Aorta (tissue), 5 donors: Measurements from ENCODE around the gene SLC22A31. TPM values are rescaled to one million over a fixed set of nuclear protein-coding genes. Genes with fewer than 3 reads are reported as not detected.

Experiments used
- ATAC-seq: fragments of 200-7000 bp; cut with Tn5 transposase; one replicate; pipeline ENCODE4 v1.9.1; 2022; ENCODE audit warnings: moderate library complexity; ENCODE audit not compliant: low FRiP score
- DNase-seq, 2 donors: peaks; one replicate each; pipeline ENCODE4 v3.0.0-alpha.2; 2020
- H3K27ac ChIP-seq, 2 donors: one replicate each; pipeline ENCODE4 v1.5.1; 2013; ENCODE audit warnings: low read length in 2 of 2, mild to moderate bottlenecking in 2 of 2, moderate library complexity in 2 of 2, control low read depth in 1 of 2, inconsistent platforms in 1 of 2, low read depth in 1 of 2
- H3K27me3 ChIP-seq, 2 donors: one replicate each; pipeline ENCODE4 v1.6.1; 2013; ENCODE audit warnings: control low read depth in 1 of 2, low read length in 1 of 2, mild to moderate bottlenecking in 1 of 2, moderate library complexity in 1 of 2; ENCODE audit not compliant: insufficient read depth in 2 of 2, control insufficient read depth in 1 of 2
- H3K36me3 ChIP-seq, 2 donors: one replicate each; pipeline ENCODE4 v1.6.1; 2013; ENCODE audit warnings: control low read depth in 1 of 2, low read length in 1 of 2, mild to moderate bottlenecking in 1 of 2; ENCODE audit not compliant: insufficient read depth in 2 of 2, control insufficient read depth in 1 of 2
- H3K4me1 ChIP-seq, 2 donors: one replicate each; pipeline ENCODE4 v1.6.1; 2013; ENCODE audit warnings: low read length in 2 of 2, control low read depth in 1 of 2, mild to moderate bottlenecking in 1 of 2, moderate library complexity in 1 of 2; ENCODE audit not compliant: insufficient read depth in 2 of 2, control insufficient read depth in 1 of 2
- H3K4me3 ChIP-seq, 2 donors: one replicate each; pipeline ENCODE4 v1.5.1; 2013; ENCODE audit warnings: low read length in 2 of 2, control low read depth in 1 of 2, mild to moderate bottlenecking in 1 of 2
- H3K9me3 ChIP-seq: one replicate; pipeline ENCODE4 v1.6.1; 2013; ENCODE audit warnings: mild to moderate bottlenecking, low read length; ENCODE audit not compliant: control insufficient read depth
- WGBS, 2 donors: extraction: QIAGEN DNeasy Blood & Tissue Kit; methylation state at CpG; one replicate each; pipeline ENCODE4 v1.1.7; 2013; 5-methylcytosine and 5-hydroxymethylcytosine counted together
- intact Hi-C, 2 donors: fragments of 100-400 bp; cut with DNase I; formaldehyde crosslinking; loops; one replicate each; pipeline versions ENCODE4 v1.14.2 to v1.15.0; 2022
- polyA plus RNA-seq, 2 donors: library from polyadenylated mRNA; stranded (reverse); fragments of 200-250 nt; gene quantifications; one replicate each; pipeline ENCODE4 v1.2.3, GENCODE V29; 2013
- total RNA-seq, 2 donors: library from RNA; stranded (reverse); fragmentation: NEBNext Ultra II Directional; extraction: Animal tissue kit (Norgen Biotek cat#: 25700); gene quantifications; one replicate each; pipeline ENCODE4 v1.2.1, GENCODE V29; 2021
- donor health status: healthy with polysubstance abuse.
- donor health status: Bipolar disorder and iron deficiency.
- donor health status: DM: no; HTN: no; CAD: no.
- donor health status: DM: no; HTN: no; CAD: no.
- donor health status: DM: yes; HTN: yes; CAD: no.

The SLC22A31 gene
- total and polyA plus RNA-seq, 4 donors = 0.75 to 4.0 (median 2.9) TPM; not detected in 1

DNA sequence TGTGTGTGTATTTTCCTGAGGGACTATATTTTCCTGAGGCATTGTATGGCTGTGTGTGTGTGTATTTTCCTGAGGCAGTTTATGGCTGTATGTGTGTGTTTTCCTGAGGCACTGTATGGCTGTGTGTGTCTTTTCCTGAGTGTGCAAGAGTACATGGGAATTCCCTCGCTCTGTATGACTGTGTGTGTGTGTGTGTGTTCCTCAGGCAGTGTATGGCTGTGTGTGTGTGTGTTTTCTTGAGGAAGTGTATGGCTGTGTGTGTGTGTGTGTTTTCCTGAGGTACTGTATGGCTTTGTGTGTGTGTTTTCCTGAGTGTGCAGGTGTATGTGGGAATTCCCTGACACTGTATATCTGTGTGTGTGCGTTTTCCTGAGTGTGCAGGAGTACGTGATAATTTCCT, 21.3 kb upstream of the SLC22A31 start:
- H3K9me3 ChIP-seq = no peaks in the 10 kb centered on the region
- intact Hi-C loops = no loop called here
- no peaks in the 10 kb centered on the region for H3K27me3 ChIP-seq
- no peak for ATAC-seq
- H3K36me3 ChIP-seq = peaks cover 4 to 14% of the 10 kb centered on the region in 2 donors
- no peak overlapping the region for H3K27ac ChIP-seq
- H3K4me1 ChIP-seq = no peaks in the 10 kb centered on the region
- WGBS, 2 donors = 84 to 87% methylated on average over 3 of the region's 3 CpGs
- H3K4me3 ChIP-seq = no peak overlapping the region
- peak in 1 of 2 donors; percentile 2 for DNase-seq

DNA sequence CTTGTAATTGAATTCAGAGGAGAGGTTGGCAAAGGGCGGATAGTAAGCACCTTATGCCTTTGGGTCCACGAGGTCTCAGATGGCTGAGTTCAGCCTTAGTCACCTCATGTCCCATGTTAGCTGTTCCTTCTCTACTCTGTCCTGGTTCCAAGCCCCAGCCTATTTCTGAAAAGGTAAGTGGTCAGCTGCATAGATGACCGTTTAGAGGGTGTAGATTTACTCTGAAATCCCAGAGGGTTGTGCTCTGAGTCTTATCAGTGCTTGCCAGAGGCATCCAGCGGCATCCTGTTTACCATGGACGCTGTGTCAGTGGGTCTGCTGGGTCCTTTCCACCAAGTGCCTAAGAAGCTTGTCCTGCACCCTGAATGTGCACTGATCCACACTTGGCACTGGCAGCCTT, 19.0 kb upstream of the SLC22A31 start:
- 68 to 76% methylated on average over 5 of the region's 5 CpGs for WGBS, 2 donors
- ATAC-seq (no peak), DNase-seq (peak in 1 of 2 donors; percentile 20)
- H3K27ac ChIP-seq = no peak overlapping the region
- intact Hi-C loops = loop anchor here (5.0 to 10.0 kb wide), 5 partner anchors 125 to 485 kb away; partner anchors contain the start of genes ACSF3 (in 1 of the 2) and APRT (in 1 of the 2)
- no peaks in the 10 kb centered on the region for H3K9me3 ChIP-seq
- H3K36me3 ChIP-seq = peaks cover 0 to 12% of the 10 kb centered on the region in 2 donors
- no peaks in the 10 kb centered on the region for H3K27me3 ChIP-seq
- H3K4me1 ChIP-seq = no peaks in the 10 kb centered on the region
- no peak overlapping the region for H3K4me3 ChIP-seq

DNA sequence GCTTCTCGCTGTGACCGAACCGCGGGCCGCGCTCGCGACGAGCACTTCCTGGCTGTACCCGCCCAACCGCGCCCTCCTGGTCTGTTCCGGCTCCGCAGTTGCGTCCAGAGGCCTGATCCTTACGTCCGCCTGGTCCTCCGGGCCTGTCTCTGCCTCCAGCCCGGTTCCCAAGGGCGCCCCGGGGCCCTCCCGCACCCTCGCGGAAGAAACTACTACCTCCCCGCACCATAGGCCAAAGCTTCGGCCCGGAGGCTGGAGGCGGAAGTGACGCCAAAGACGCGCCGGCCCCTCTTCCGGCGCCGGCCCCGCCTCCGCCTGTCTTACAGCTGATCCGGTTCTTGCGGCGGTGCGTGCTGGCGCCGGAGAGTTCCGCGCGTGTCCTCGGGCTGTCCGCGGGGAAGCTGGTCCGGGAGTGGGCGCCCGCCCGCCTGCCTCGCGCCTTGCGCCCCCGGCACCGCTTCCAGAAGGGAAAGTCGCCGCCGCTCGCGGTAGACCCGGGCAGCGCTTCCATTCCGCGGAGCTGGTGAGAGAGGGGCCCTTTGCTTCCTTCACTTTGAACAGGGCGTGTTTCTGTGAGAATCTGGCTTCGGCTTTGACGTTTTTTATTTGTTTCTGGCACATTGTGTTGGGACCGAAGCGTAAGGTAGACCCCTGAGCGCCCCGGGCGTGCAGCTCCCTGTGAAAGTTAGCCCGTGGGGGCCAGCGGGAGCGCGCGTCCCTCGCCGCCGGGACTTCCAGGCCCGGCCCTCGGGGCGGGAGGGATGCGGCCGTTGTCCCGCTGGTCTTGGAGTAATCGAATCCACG, 17.3 kb upstream of the SLC22A31 start, which contains the start of gene ZNF778:
ZNF778 (plus strand) TSS at position 316 of the 804 bp plus-strand sequence. CDS start 3,425 bp downstream, outside the sequence.
- intact Hi-C loops = loop anchor here (5.0 to 10.0 kb wide), 5 partner anchors 123 to 483 kb away; partner anchors contain the start of genes ACSF3 (in 1 of the 2) and APRT (in 1 of the 2)
- H3K4me3 ChIP-seq = peak within 1 kb of the TSS; percentile 62 to 87
- WGBS, 2 donors = 0 to 1% methylated on average over 80 to 91 of the region's 91 CpGs
- no peaks in the 10 kb centered on the region for H3K4me1 ChIP-seq
- peak; percentile 89 to 94 for DNase-seq
- peaks cover 0 to 8% of the 10 kb centered on the region in 2 donors for H3K36me3 ChIP-seq
- peak within 1 kb of the TSS in 1 of 2 donors; percentile 89 for H3K27ac ChIP-seq
- no peaks in the 10 kb centered on the region for H3K27me3 ChIP-seq
- peak; percentile 97 for ATAC-seq
- no peaks in the 10 kb centered on the region for H3K9me3 ChIP-seq

GRCh38 chr16:89217138-89217387, 16.7 kb upstream of the SLC22A31 start:
- no peaks in the 10 kb centered on the region for H3K4me1 ChIP-seq
- 0% methylated on average over 11 of the region's 11 CpGs for WGBS, 2 donors
- H3K4me3 ChIP-seq = peak overlapping the region; percentile 53 to 87
- intact Hi-C loops = loop anchor here (5.0 to 10.0 kb wide), 5 partner anchors 122 to 482 kb away; partner anchors contain the start of genes ACSF3 (in 1 of the 2) and APRT (in 1 of the 2)
- H3K27me3 ChIP-seq = no peaks in the 10 kb centered on the region
- H3K27ac ChIP-seq = peak overlapping the region in 1 of 2 donors; percentile 89
- DNase-seq = no peak
- H3K36me3 ChIP-seq = peaks cover 0 to 6% of the 10 kb centered on the region in 2 donors
- no peak for ATAC-seq
- no peaks in the 10 kb centered on the region for H3K9me3 ChIP-seq

GRCh38 chr16:89216315-89217137, 16.2 kb upstream of the SLC22A31 start:
- H3K36me3 ChIP-seq = peaks cover 0 to 4% of the 10 kb centered on the region in 2 donors
- WGBS, 2 donors = 3 to 4% methylated on average over 25 of the region's 25 CpGs
- no peak overlapping the region for H3K27ac ChIP-seq
- H3K4me3 ChIP-seq = peak overlapping the region; percentile 53 to 87
- no peaks in the 10 kb centered on the region for H3K4me1 ChIP-seq
- no peaks in the 10 kb centered on the region for H3K27me3 ChIP-seq
- DNase-seq (peak; percentile 86 to 91), ATAC-seq (peak; percentile 87)
- intact Hi-C loops = loop anchor here (5.0 to 10.0 kb wide), 5 partner anchors 122 to 482 kb away; partner anchors contain the start of genes ACSF3 (in 1 of the 2) and APRT (in 1 of the 2)
- no peaks in the 10 kb centered on the region for H3K9me3 ChIP-seq

DNA sequence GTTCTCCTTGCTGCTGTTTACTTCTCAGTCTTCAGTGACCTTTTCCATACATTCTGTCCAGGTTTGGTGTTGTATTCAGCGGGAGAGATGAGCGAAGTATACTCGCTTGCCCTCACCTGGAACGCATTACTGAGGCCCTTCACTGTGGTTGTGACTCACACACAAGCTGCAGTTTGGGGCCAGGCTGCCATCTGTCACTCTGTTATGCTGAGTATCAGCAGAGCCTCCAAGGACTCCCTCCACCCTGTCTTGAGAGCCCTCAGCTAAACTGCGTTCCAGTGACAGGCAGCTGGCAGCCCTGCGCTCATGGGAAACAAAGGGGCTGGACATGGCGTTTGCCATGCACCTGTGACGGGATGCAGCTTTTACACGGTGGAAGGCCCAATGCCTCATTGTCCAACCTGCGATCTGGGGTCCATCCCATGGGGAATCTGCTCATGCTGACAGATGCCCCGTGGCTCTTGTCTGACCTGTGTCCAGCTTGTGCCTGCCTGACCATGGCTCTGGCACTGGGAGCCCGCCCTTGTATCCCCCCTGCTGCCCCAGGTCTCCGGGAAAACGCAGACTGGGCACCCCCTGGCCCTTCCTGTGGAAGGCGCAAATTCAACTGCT, 10.7 kb upstream of the SLC22A31 start:
- intact Hi-C loops = loop anchor here (10.0 kb wide), 3 partner anchors 116 to 476 kb away; partner anchors contain the start of gene ACSF3 (in 1 of the 2)
- WGBS, 2 donors = 62 to 66% methylated on average over 15 of the region's 15 CpGs
- ATAC-seq = no peak

GRCh38 chr16:89210165-89210903, 10.0 kb upstream of the SLC22A31 start:
- Histone ChIP-seq H3K27ac (no peak overlapping the region), H3K27me3 (no peaks in the 10 kb centered on the region), H3K36me3 (no peaks in the 10 kb centered on the region), H3K9me3 (no peaks in the 10 kb centered on the region), H3K4me3 (no peak overlapping the region), H3K4me1 (no peaks in the 10 kb centered on the region)
- DNase-seq = no peak
- no peak for ATAC-seq
- intact Hi-C loops = loop anchor here (10.0 kb wide), 3 partner anchors 116 to 476 kb away; partner anchors contain the start of gene ACSF3 (in 1 of the 2)
- whole genome bisulfite sequencing, 2 donors = 70 to 71% methylated on average over 11 of the region's 11 CpGs

More for the DNA sequence above, 10.7 kb upstream of the SLC22A31 start:
- H3K9me3 ChIP-seq = no peaks in the 10 kb centered on the region
- H3K27ac ChIP-seq = no peak overlapping the region
- no peaks in the 10 kb centered on the region for H3K27me3 ChIP-seq
- no peak for DNase-seq
- no peaks in the 10 kb centered on the region for H3K4me1 ChIP-seq
- H3K4me3 ChIP-seq = no peak overlapping the region
- no peaks in the 10 kb centered on the region for H3K36me3 ChIP-seq
